Neuron (in vitro differentiated cells): ENCODE data around the gene PTCH2.
"Not testable (repeated sequence)": the region's sequence is repeated elsewhere in the genome, so short reads cannot be mapped to it uniquely, and the experiment has no call there.

ENCODE experiments used
- H2AFZ ChIP-seq: one replicate; pipeline ENCODE4 v1.6.1; 2013; ENCODE audit warnings: low read depth, mild to moderate bottlenecking, inconsistent platforms, low read length, moderate library complexity
- H3K27me3 ChIP-seq: one replicate; pipeline ENCODE4 v1.6.1; 2013; ENCODE audit warnings: low read length; ENCODE audit not compliant: insufficient read depth
- H3K36me3 ChIP-seq: one replicate; pipeline ENCODE4 v1.6.1; 2013; ENCODE audit warnings: low read length; ENCODE audit not compliant: insufficient read depth
- H3K4me1 ChIP-seq: one replicate; pipeline ENCODE4 v1.6.1; 2013; ENCODE audit warnings: low read length; ENCODE audit not compliant: insufficient read depth
- H3K4me3 ChIP-seq: 2 replicates; pipeline ENCODE4 v1.5.1; 2013; ENCODE audit warnings: mild to moderate bottlenecking, low read length, moderate library complexity
- H3K9me3 ChIP-seq: one replicate; pipeline ENCODE4 v1.6.1; 2013; ENCODE audit warnings: low read length

PTCH2 gene

DNA sequence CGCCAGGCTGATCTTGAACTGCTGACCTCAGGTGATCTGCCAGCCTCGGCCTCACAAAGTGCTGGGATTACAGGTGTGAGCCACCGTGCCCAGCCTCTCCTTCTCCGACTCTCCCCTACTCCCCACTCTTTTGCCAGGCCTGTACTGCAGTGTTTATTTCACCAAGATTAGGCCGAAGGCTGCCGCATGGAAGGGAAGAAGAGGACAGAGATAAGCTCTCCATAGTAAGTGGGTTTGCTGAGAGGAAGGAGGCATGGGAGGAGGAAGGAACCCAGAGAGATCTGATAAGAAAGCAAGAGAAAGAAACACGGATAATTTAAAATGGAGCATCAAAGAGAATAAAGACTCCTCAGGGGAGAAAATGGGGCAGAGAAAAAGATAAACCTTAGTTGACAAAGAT lies 8.7 kb downstream of the PTCH2 start:
- no peaks in the 10 kb centered on the region for H3K4me1 ChIP-seq
- no peak overlapping the region for H3K4me3 ChIP-seq
- H3K9me3 ChIP-seq = peaks cover 2% of the 10 kb centered on the region
- no peak overlapping the region for H2AFZ ChIP-seq
- H3K36me3 ChIP-seq = no peaks in the 10 kb centered on the region
- H3K27me3 ChIP-seq = no peaks in the 10 kb centered on the region

DNA sequence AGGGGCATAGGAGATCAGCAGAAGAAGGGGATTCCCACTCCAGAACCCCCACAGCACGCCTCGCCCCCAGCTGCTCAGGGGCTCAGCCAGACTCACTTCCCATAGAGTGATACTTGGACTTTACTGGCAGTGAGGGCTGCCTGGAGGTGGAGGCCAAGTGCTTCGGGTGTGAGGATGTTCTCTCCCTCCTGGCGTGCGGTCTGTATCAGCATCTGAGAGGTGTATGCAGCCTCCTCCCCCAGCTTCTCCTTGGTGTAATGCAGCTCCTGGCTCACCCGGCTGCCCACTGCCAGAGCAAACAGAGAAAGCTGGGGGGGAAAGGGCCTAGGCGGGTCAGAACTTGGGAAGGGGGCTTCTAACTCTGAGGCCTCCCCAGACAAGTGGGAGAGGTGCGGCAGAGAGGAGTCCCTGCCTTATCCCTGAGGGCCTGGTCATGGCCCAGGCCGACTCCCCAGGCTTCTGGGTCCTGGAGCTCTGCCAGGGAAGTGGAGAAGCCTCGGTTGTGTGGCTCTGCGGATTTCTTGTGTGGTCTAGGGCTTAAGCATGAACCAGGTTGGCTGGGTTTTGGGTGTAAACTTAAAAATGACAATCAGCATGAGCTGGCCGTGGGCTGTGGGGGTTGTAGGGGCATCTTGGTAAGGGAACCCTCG lies 10.9 kb downstream of the PTCH2 start:
- no peak overlapping the region for H3K4me3 ChIP-seq
- no peaks in the 10 kb centered on the region for H3K4me1 ChIP-seq
- H2AFZ ChIP-seq = no peak overlapping the region
- H3K36me3 ChIP-seq = peaks cover 9% of the 10 kb centered on the region
- H3K27me3 ChIP-seq = no peaks in the 10 kb centered on the region
- H3K9me3 ChIP-seq = peaks cover 2% of the 10 kb centered on the region

- no peak overlapping the region for H2AFZ ChIP-seq
- H3K27me3 ChIP-seq = no peaks in the 10 kb centered on the region
- no peak overlapping the region for H3K4me3 ChIP-seq
- no peaks in the 10 kb centered on the region for H3K4me1 ChIP-seq
- H3K9me3 ChIP-seq = peaks cover 2% of the 10 kb centered on the region
- peaks cover 14% of the 10 kb centered on the region for H3K36me3 ChIP-seq
Measured at GRCh38 chr1:44831516-44831915, 11.5 kb downstream of the PTCH2 start.

DNA sequence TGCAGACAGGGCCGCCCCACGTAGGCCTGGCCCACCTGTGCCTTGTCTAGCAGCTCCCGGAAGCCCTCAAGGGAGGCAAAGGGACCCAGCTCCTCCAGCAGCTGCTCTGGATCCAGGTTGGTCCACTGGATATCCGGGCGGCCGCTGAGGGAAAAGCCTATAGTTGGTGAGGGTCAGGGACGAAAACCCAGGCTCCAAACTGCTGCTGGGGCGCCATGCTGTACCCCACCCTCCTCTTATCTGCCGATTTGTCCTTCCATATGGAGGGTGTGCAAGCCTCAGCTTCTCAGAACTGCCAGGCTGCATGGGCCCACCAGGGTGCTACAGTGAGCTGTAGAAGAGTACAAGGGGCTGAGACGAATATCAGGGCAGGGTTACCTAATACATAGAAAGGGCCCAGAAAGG lies 12.2 kb downstream of the PTCH2 start:
- peaks cover 2% of the 10 kb centered on the region for H3K9me3 ChIP-seq
- no peaks in the 10 kb centered on the region for H3K27me3 ChIP-seq
- H3K4me1 ChIP-seq = no peaks in the 10 kb centered on the region
- H3K4me3 ChIP-seq = no peak overlapping the region
- no peak overlapping the region for H2AFZ ChIP-seq
- H3K36me3 ChIP-seq = peaks cover 17% of the 10 kb centered on the region

DNA sequence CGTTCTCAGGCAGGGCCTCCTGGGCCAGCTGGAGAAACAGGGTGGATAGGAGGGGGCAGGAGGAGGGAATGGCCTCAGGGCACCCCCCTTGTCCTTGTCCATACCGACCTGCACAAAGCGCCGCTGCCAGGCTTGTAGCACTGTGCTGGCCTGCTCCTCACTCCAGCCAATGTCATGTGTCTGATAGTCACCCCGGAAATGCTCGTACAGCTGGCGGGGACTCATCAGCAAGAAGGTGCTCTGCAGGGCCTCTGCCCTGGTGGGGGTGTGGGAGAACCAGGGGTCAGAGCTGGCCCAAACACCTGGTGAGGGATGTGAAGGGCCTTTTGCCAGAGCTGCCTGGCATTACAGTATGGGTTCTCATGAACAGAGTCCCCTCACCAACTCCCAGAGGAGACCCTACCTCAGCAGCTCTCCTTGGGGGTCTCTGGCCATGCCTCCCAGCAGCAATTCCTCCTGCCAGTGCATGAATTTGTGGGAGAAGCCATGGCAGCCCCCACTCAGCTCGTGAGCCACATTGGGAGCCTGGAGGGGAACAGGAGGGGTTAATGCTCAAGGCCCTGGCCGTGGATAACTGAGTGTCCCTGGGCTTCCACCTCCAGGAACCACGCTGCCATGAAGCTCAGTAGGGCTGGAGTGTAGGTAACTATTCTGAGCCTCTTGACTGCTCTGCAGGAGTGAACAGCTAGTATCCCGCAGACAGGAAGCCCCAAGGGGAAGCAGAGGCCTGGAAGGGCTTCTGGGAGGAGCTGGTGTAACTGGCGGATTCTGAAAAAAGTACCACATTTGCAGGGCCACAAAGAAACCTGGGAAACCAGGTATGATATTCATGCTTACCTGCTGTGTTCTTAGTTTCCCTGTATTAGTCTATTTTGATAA lies 13.3 kb downstream of the PTCH2 start:
- no peaks in the 10 kb centered on the region for H3K4me1 ChIP-seq
- H3K36me3 ChIP-seq = peaks cover 17% of the 10 kb centered on the region
- H3K27me3 ChIP-seq = no peaks in the 10 kb centered on the region
- H2AFZ ChIP-seq = no peak overlapping the region
- H3K4me3 ChIP-seq = no peak overlapping the region
- H3K9me3 ChIP-seq = peaks cover 2% of the 10 kb centered on the region

DNA sequence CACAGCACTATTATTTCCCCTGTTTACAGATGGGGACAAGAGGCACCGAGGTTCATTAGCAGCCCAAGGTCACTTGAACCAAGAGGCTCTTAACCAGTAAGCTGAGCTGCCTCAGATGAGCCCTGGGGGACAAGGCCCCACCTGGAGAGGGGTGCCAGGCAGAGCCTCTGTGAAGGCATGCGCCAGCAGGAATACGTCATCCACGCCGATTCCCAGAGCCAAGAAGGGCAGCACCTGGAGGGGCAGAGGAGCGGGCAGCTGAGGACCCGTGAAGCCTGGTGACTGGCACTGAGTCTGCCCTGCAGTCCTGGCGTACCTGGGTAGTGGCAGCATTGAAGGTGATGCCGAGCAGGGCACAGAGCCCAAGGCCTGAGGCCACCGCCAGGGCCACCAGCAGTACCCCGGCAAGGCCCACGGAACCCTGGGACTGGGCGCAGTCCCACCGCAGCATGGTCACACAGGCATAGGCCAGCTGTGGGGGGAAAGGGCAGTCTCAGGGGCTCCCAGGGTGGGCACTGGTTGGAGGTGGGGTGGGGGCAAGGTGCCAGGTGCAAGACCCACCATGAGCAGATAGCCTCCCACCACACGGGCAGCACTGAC lies 14.1 kb downstream of the PTCH2 start:
- H3K4me3 ChIP-seq = no peak overlapping the region
- H2AFZ ChIP-seq = no peak overlapping the region
- peaks cover 2% of the 10 kb centered on the region for H3K9me3 ChIP-seq
- H3K4me1 ChIP-seq = no peaks in the 10 kb centered on the region
- peaks cover 17% of the 10 kb centered on the region for H3K36me3 ChIP-seq
- H3K27me3 ChIP-seq = no peaks in the 10 kb centered on the region

- H3K4me3 ChIP-seq = no peak overlapping the region
- H3K4me1 ChIP-seq = no peaks in the 10 kb centered on the region
- H2AFZ ChIP-seq = no peak overlapping the region
- H3K9me3 ChIP-seq = peaks cover 2% of the 10 kb centered on the region
- no peaks in the 10 kb centered on the region for H3K27me3 ChIP-seq
- peaks cover 17% of the 10 kb centered on the region for H3K36me3 ChIP-seq
Measured at GRCh38 chr1:44828003-44828651, 14.9 kb downstream of the PTCH2 start.

GRCh38 chr1:44827197-44828002 lies 15.7 kb downstream of the PTCH2 start:
- Histone ChIP-seq H3K36me3 (peaks cover 17% of the 10 kb centered on the region), H3K4me3 (no peak overlapping the region), H3K27me3 (no peaks in the 10 kb centered on the region), H3K9me3 (peaks cover 2% of the 10 kb centered on the region), H2AFZ (no peak overlapping the region), H3K4me1 (no peaks in the 10 kb centered on the region)

- H2AFZ ChIP-seq = no peak overlapping the region
- no peak overlapping the region for H3K4me3 ChIP-seq
- peaks cover 17% of the 10 kb centered on the region for H3K36me3 ChIP-seq
- no peaks in the 10 kb centered on the region for H3K4me1 ChIP-seq
- H3K9me3 ChIP-seq = peaks cover 2% of the 10 kb centered on the region
- H3K27me3 ChIP-seq = no peaks in the 10 kb centered on the region
Measured at GRCh38 chr1:44826375-44827196, 16.5 kb downstream of the PTCH2 start.

GRCh38 chr1:44824392-44824791 lies 18.7 kb downstream of the PTCH2 start:
- not testable (repeated sequence) for H3K4me1 ChIP-seq, H3K27me3 ChIP-seq, H2AFZ ChIP-seq, H3K4me3 ChIP-seq, H3K9me3 ChIP-seq
- H3K36me3 ChIP-seq = peaks cover 17% of the 10 kb centered on the region

DNA sequence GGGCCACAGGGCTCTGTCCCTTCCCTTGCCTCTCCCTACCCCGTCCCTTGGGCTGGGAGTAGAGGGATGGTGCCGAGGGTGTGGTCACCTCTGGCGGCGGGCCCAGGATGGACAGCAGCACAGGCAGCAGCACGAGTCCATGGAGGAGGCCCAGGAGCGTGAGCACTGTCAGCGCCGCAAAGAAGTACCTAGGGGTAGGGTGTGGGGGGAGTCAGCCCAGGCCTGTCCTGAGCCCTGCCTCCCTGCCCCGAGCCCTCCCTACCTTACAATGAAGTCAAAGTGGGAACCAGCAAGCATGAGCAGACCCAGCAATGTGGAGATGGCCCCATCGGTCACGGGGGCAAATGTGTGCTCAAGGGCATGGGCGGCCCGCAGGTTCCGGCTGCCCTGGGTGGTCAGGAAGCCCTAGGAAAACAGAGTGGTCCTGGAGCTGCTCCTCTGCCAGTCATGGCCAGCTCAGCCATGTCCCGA lies 20.0 kb downstream of the PTCH2 start:
- H3K4me1 ChIP-seq = no peaks in the 10 kb centered on the region
- H3K4me3 ChIP-seq = no peak overlapping the region
- peaks cover 14% of the 10 kb centered on the region for H3K36me3 ChIP-seq
- no peak overlapping the region for H2AFZ ChIP-seq
- no peaks in the 10 kb centered on the region for H3K27me3 ChIP-seq
- peaks cover 8% of the 10 kb centered on the region for H3K9me3 ChIP-seq
